GM18951 (cell line): Measurements from ENCODE around the gene CEACAM1.
"Not testable (repeated sequence)": the region's sequence is repeated elsewhere in the genome, so short reads cannot be mapped to it uniquely, and the experiment has no call there.

Source experiments
- POLR2A ChIP-seq: IDR thresholded peaks from 4 replicates; pipeline ENCODE4 v1.6.1; 2011; ENCODE audit warnings: mild to moderate bottlenecking; ENCODE audit not compliant: insufficient read length, insufficient read depth; ENCODE audit errors: extremely low read depth
- in situ Hi-C: fragments of 300-500 bp; cut with MboI; formaldehyde crosslinking; loops from one replicate; pipeline ENCODE4 v1.12.0; 2022; ENCODE audit warnings: low sequenced_read_pairs, mixed read lengths, inconsistent platforms; ENCODE audit not compliant: unreplicated experiment

Gene CEACAM1

GRCh38 chr19:42555801-42556200 is 27.5 kb upstream of the CEACAM1 start:
- TF ChIP-seq POLR2A = no peak
- in situ Hi-C loops = no loop called here

- no peak for TF ChIP-seq POLR2A
- in situ Hi-C loops = no loop called here
Measured at GRCh38 chr19:42555317-42555716, 27.0 kb upstream of the CEACAM1 start.

- in situ Hi-C loops = no loop called here
- TF ChIP-seq POLR2A = no peak
Measured at GRCh38 chr19:42554046-42554575, 25.8 kb upstream of the CEACAM1 start.

GRCh38 chr19:42553292-42554045 is 25.2 kb upstream of the CEACAM1 start:
- in situ Hi-C loops = no loop called here
- TF ChIP-seq POLR2A = no peak

GRCh38 chr19:42552086-42553065 is 24.1 kb upstream of the CEACAM1 start:
- in situ Hi-C loops = no loop called here

GRCh38 chr19:42550521-42550920 is 22.2 kb upstream of the CEACAM1 start:
- in situ Hi-C loops = not testable (repeated sequence)

More at GRCh38 chr19:42552086-42553065, 24.1 kb upstream of the CEACAM1 start:
- TF ChIP-seq POLR2A = no peak

- in situ Hi-C loops = not testable (repeated sequence)
Measured at GRCh38 chr19:42549067-42549466, 20.8 kb upstream of the CEACAM1 start.

GRCh38 chr19:42548552-42548951 is 20.3 kb upstream of the CEACAM1 start:
- in situ Hi-C loops = no loop called here
- no peak for TF ChIP-seq POLR2A

- in situ Hi-C loops = no loop called here
Measured at GRCh38 chr19:42547929-42548328, 19.6 kb upstream of the CEACAM1 start.

GRCh38 chr19:42546831-42547500 is 18.7 kb upstream of the CEACAM1 start:
- TF ChIP-seq POLR2A = no peak
- in situ Hi-C loops = no loop called here

More at GRCh38 chr19:42547929-42548328, 19.6 kb upstream of the CEACAM1 start:
- no peak for TF ChIP-seq POLR2A

GRCh38 chr19:42544146-42544545 is 15.9 kb upstream of the CEACAM1 start:
- TF ChIP-seq POLR2A = no peak
- in situ Hi-C loops = no loop called here

GRCh38 chr19:42542791-42543190 is 14.5 kb upstream of the CEACAM1 start:
- TF ChIP-seq POLR2A = no peak
- in situ Hi-C loops = no loop called here

GRCh38 chr19:42540071-42540553 is 11.8 kb upstream of the CEACAM1 start:
- in situ Hi-C loops = no loop called here
- no peak for TF ChIP-seq POLR2A
